ENCODE data around the gene ZBTB2.
"Not testable (repeated sequence)": the region's sequence is repeated elsewhere in the genome, so short reads cannot be mapped to it uniquely, and the experiment has no call there.

Gene ZBTB2

DNA sequence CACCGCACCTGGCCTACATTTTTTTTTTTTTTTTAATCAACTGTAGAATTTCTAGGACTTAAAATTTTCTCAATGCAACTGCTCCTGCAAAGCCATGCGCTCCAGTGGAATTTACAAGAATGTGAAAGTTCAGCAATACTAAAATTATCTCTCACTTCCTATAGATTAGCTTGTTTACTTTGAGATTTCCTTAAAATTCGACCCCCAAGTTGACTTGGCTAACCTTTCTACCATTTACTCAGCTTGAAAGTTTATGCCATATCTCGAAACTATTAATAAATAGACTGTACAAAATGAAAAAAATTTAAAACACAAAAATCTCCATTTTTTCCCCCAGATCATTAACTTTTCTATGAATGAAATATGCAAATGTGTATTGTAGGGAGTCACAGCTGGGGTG lies 64.3 kb downstream of the ZBTB2 start:
- no peak for DNase-seq (ENCODE audit: low read depth)

DNA sequence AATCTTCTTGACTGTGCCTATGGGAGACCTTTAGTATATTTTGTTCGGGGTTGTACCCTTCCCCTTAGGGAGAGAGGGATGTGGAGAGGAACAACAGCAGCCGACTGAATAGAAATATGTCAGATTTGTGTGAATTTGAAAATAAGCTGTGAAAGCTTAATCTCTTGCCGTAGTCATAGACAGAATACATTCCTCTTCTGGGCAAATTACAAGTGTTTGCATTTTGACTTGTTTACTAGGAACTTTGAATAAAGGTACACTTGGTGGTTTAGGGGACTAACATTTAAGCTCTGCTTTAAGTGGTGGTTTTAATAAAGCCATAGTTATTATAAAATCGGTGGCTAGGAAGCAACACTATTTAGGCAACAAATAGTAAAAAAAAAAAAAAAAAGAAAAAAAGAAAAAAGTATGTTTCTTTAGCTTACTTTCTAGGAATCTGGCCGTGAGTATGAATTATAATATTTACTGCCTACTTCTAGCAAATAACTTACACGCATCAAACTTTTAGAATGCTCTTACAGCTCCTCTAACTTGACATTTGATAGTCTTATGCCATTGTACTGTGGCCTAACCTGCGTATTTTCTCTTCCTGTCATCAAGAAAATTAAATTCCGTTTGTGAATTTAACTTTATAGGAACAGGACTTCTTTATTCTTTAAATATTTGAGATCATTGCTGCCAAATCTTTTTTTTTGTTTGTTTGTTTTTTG lies 65.1 kb downstream of the ZBTB2 start:
- DNase-seq (ENCODE audit: low read depth), result no peak

DNA sequence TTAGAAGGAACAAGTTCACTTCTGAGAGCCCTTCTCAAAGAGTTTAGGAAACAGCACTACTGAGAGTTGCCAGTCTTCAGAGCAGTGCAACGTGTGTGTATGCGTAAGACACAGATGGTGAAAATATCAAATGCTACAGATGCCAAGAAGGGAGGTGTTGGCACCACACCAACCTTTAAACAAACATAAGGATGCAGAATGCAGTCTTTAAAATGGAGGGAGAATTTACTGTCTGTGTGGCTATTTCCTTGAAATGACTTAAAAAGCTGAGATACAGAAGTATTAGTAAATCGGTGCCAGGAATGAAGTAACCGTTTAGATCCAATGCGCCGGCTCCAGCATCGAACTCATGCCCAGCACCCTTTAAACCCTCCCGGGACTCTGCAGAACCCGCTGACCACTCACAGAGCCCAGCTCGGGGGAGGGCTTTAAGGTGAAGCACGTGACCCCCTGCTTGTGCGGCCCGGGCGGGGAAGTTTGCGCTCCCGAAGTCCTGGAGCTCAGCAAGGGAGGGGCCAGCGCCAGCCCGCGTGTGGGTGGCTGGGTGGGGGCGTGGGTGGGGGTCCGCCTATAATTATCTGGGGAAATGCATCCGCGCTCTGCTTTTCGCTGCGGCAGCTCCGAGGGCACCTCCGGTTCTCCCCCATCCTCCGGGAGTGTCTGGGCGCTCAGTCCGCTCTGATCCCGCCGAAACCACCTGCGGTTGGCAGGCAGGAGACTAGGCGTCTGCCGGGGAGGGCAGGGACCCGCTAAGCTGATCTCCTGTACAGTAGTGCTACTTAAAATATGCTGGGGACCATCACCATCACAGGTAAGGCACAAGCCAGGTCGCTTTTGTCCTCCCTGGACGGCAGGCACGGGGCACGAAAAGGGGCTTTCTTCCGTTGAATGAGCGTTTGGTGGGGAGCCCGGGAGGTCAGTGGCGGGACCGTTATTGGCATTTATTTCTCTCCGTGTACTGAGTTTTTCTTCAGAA lies 66.0 kb downstream of the ZBTB2 start:
- peak; percentile 89 for DNase-seq (ENCODE audit: low read depth)

DNA sequence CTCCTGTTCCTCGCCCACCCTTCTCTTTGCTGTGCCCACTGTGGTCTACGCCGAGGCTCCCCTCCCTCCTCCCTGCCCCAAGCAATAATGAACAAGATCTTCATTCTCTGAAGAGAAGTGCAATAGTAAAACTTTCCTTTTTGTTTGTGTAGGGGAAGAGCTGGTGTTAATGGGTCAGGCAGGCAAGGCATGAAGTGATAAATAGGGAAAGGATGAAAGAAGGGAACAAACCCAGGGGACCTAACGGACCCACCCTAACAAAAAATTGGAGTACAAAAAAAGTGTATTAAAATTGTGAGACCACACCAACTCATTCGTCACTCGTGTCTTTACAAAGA lies 66.9 kb downstream of the ZBTB2 start:
- DNase-seq (ENCODE audit: low read depth), result no peak

DNA sequence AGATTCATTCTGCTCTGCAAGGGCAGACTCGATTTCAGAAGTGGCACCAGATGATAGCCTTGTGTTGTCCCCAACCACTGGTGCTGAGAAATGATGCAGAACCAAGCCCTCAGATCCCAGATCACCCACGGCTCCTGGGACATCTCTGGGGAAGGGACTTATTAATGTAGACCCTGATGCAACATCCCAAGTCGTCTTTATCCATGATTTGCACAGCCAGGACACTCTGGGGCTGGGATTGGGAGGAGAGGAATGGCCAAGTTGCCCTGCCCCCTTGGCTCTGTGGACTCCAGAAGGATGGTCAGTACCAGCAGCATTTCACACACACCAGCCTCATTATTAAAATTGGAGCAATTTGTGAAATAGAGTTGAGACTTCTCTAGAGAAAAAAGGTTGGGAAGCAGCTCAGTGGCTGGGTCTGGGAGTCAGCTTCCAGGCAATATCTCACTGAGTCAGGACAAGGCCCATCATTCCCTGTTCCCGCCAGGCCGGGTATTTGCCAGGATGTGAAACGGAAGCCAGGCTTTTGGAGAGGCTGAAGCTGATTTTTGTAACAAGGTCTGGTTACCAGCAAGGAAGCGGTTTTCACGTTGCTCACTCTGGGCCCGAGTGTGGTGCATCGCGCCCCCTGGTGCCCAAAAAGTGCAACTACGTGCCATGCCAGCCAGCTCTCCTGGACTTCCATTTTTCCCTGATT lies 67.4 kb downstream of the ZBTB2 start:
- DNase-seq (ENCODE audit: low read depth), result peak; percentile 94

DNA sequence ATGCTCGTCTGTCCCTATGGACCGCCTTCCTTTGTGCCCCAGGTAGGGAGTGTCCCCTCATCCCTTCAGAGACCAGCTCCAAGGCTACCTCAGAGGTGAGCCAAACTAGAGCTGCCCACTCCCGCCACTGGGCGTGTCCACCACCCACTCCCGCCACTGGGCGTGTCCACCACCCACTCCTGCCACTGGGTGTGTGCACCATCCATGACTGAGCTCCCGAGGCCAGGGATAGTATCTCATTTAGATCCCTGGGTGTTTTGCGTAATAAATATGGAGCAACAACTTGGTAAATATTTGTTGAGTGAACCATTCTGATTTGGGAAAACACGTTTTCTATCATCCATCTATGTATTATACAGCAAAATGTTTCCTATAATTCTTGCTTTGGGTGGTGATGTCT lies 68.8 kb downstream of the ZBTB2 start:
- peak; percentile 12 for DNase-seq (ENCODE audit: low read depth)

DNA sequence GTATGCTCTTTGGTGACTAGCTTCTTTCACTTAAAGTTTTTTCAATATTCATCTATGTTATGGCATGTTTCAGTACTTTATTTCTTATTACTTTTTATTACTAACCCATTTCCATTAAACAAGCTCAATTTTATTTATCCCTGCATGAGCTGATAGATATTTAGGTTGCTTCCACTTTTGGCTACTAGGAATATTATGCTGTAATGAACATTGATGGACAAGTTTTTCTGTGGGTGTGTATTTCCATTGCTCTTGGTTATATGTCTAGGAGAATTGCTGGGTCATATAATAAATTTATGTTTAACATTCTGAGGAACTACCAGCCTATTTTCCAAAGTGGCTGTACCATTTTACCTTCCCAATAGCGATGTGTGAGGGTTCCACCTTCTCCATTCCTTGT lies 69.9 kb downstream of the ZBTB2 start:
- no peak for DNase-seq (ENCODE audit: low read depth)

DNA sequence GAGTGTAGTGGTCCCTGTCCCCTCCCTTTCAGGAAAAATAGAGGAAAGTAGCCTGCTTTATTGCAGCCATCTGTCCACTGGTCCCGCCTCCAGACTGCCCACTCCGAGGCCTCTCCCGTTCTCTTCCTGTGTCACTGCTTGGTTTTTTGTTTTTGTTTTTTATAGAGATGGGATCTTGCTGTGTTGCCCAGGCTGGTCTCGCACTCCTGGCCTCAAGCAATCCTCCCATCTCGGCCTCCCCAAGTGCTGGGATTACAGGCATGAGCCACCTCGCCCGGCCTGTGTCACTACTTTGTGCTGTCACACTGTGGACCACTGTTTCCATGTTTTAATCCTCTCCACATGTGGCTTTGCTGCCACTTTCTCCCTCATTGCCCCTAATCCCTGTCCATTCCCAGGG lies 71.2 kb downstream of the ZBTB2 start:
- DNase-seq (ENCODE audit: low read depth), result no peak

DNA sequence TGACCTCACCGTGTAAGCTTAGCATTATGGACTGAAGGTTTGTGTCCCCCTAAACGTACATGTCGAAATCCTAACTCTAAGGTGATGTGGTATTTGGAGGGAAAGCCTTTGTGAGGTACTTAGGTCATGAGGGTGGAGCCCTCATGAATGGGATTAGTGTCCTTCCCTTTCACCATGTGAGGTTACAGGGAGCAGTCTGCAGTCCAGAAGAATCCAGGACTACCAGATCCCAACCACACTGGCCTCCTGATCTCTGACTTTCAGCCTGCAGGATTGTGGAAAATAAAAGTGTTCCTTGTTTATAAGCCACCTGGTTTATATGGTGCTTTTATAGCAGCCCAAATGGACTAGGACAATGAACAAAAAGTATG lies 73.4 kb downstream of the ZBTB2 start:
- DNase-seq (ENCODE audit: low read depth), result no peak

DNA sequence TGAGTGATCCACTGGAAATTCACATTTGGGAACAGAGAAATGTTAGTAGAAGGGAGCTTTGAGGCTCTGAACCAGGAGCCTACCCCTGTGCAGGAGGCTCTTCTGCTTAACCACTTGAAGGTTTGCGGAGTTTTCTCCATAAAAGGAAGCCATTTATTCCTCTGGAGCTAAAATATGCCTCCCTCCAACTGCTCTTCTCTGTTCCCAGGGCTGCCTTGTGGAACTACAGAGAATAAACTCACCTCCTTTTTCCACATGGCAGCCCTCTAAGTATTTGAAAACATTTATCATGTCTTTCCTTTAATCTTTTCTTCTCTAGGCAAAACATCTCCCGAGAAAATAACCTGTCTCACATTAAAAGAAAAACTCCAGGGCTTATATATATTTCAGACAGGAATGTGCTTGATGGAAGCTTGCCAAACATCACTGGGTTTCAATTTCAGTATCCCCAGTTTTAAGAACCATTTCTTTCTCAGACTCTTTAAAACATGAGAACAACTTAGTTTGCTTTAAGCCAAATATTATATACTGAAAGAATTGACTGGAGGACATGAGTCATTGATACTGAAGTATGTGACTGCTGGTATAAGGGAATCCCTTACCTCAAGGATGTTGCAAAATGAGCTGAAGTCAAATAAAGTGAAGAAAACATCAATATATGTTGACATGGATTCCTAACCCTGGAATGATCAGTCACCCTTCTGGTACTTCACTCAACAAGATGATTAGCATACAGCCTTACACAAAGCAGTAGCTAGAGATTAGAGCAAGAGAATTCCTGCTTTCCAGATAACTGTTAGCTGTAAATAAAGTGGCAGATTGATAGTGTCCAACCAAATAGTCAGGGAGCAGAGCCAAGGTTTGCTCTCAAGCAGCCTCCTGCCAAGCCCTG lies 74.0 kb downstream of the ZBTB2 start:
- DNase-seq (ENCODE audit: low read depth), result peak; percentile 70

DNA sequence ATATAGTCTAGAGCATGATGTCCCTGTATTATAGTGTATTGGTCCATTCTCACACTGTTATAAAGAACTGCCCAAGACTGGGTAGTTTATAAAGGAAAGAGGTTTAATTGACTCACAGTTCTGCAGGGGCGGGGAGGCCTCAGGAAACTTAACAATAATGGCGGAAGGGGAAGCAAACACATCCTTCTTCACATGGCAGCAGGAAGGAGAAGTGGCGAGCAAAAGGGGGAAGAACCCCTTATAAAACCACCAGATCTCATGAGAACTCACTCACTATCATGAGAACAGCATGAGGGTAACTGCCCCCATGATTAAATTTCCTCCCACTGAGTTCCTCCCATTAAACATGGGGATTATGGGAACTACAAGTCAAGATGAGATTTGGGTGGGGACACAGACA lies 75.7 kb downstream of the ZBTB2 start:
- not testable (repeated sequence) for DNase-seq (ENCODE audit: low read depth)

All from ELR (cell line).